Sigmoid colon (tissue), 4 donors: ENCODE data around the gene SUGCT.

ENCODE experiments used
- CTCF ChIP-seq, 4 experiments: fragments of 450-650 bp in 3 of 4; fragments of 200-600 bp in 1 of 4; IDR thresholded peaks; one replicate each; pipeline ENCODE4 v1.5.1; 2016 to 2019; ENCODE audit warnings: antibody characterized with exemption in 4 of 4, mild to moderate bottlenecking in 3 of 4, moderate library complexity in 2 of 4
- EP300 ChIP-seq, 4 donors: sonication (generic); formaldehyde crosslinking; IDR thresholded peaks; one replicate each; pipeline ENCODE4 v1.6.1; 2017; ENCODE audit warnings: antibody characterized with exemption in 4 of 4
- POLR2A ChIP-seq, 2 donors: fragments of 450-650 bp; IDR thresholded peaks; one replicate each; pipeline ENCODE4 v1.6.1; 2016; ENCODE audit warnings: antibody characterized with exemption in 2 of 2, mild to moderate bottlenecking in 2 of 2, moderate library complexity in 2 of 2
- POLR2AphosphoS5 ChIP-seq, 4 donors: sonication (generic); formaldehyde crosslinking; IDR thresholded peaks; one replicate each; pipeline ENCODE4 v1.6.1; 2017; ENCODE audit warnings: antibody characterized with exemption in 4 of 4

GRCh38 chr7:40583667-40584444, 449.1 kb downstream of the SUGCT start:
- no peak for TF ChIP-seq CTCF (IDR thresholded peaks at IDR 0.05)
- TF ChIP-seq POLR2AphosphoS5 (IDR thresholded peaks at IDR 0.05), result no peak
- TF ChIP-seq POLR2A (IDR thresholded peaks at IDR 0.05), result no peak
- no peak for TF ChIP-seq EP300 (IDR thresholded peaks at IDR 0.05)
